ENCODE results near the gene CTSD. TPM values are rescaled to one million over a fixed set of nuclear protein-coding genes. Genes with fewer than 3 reads are reported as not detected.

CTSD gene
- total RNA-seq, 5 donors from 2014 or later (not counting 1 experiment from before 2014, with no cell fraction given): 91.9 to 187 (median 163) TPM

DNA sequence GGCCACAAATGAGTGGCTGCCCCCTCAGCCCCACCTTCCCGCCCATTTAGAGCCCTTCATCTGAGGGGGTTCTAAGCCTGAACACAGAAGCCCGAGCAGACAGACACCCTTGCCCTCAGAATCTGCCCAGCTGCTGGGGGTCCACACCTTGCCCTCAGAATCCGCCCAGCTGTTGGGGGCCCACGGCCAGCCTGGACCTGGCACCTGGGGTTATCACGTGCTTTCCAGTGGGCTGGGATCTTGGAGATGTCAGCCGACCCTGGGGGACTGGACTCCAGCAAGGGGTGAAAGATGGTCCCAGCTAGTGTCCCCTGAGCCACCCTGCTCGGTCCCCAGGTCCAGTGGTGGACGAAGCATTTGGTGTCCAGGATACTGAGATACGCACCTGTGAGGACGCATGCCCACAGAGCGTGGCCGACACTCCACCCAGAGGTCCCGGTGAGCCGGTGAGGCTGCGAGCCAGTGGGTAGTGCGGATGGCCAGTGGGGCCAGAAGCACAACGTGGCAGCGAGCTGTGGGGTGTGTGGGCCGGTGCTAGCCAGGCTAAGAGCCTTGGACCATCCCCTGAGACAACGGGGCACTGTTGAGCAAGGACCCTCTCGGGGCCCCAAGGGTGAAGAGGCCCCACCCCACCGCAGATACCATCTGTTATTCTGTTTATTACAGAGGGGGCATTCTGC, 3.1 kb upstream of the CTSD start:
- no peak overlapping the region for H3K4me3 ChIP-seq (ENCODE audit: control insufficient read depth in 1 of 2, extremely low read depth in 1 of 2, low read length in 1 of 2)
- H3K9me3 Mint-ChIP-seq: no peaks in the 10 kb centered on the region
- H3K27me3 Mint-ChIP-seq: no peaks in the 10 kb centered on the region
- POLR2A ChIA-PET: no interaction called here
- H3K36me3 Mint-ChIP-seq: no peaks in the 10 kb centered on the region
- no peak for ATAC-seq (replicated peaks in 1 of 4)
- peaks cover 14 to 24% (median 15%) of the 10 kb centered on the region in 3 donors for H3K4me1 Mint-ChIP-seq
- H3K9me3 ChIP-seq: no peaks in the 10 kb centered on the region
- H3K4me1 ChIP-seq (ENCODE audit: control insufficient read depth in 1 of 2, extremely low read depth in 1 of 2, insufficient read depth in 2 of 2, low read length in 2 of 2): peaks cover 4 to 25% of the 10 kb centered on the region in 2 experiments
- H3K36me3 ChIP-seq (ENCODE audit: control insufficient read depth in 2 of 2, extremely low read depth in 1 of 2, insufficient read depth in 1 of 2, low read length in 1 of 2): peaks cover 0 to 3% of the 10 kb centered on the region in 2 donors
- no peak overlapping the region for H3K27ac Mint-ChIP-seq
- peaks cover 0 to 4% of the 10 kb centered on the region in 2 experiments for H3K27me3 ChIP-seq (replicated peaks in 1 of 2; ENCODE audit: control insufficient read depth in 2 of 2, extremely low read depth in 1 of 2, insufficient read depth in 2 of 2, low read length in 1 of 2)
- H3K4me3 Mint-ChIP-seq: no peak overlapping the region
- no peak overlapping the region for H3K27ac ChIP-seq (ENCODE audit: low read length)
- no peak for DNase-seq
- WGBS (ENCODE audit: insufficient coverage): 92% methylated on average over 18 of the region's 22 CpGs
- CTCF ChIA-PET: no interaction called here

DNA sequence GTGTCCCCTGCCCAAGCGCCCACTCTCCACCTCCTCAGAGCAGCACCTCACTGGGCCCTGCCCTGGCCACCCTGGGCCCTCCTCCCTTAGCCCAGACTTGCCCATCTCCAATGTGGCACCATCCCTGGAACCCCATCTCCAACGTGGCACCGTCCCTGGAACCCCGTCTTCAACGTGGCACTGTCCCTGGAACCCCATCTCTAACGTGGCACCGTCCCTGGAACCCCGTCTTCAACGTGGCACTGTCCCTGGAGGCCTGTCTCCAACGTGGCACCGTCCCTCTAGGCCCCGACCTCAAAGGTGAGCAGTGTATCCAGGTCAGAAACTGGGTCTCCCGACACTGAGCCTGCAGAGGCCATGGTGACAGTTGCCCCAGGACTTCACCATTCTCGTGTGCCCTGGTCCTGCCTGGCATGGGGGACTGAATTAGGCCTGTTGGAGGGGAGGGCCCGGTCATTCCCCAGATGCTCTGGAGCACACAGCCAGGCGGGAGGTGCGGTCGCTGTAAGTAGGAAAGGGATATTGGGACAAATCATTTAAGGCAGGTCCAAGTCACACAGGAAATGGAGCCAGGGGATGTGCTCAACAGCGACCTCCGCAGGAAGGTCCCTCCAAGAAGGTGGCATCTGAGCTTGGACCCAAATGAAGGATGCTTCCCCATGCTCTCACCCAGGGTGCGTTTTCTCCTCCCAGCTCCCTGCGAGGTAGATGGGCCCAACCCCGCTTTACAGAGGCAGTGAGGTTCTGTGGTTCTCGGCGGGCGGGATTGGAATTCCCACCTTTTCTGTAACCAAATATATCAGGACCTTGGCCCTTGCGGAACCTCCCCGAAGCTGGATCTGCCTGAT, 2.4 kb upstream of the CTSD start:
- H3K27me3 ChIP-seq (replicated peaks in 1 of 2; ENCODE audit: control insufficient read depth in 2 of 2, extremely low read depth in 1 of 2, insufficient read depth in 2 of 2, low read length in 1 of 2): peaks cover 0 to 4% of the 10 kb centered on the region in 2 experiments
- DNase-seq (no peak), ATAC-seq (replicated peaks in 1 of 4) (no peak)
- Mint-ChIP-seq H3K4me3 (no peak overlapping the region), H3K27me3 (no peaks in the 10 kb centered on the region), H3K36me3 (no peaks in the 10 kb centered on the region), H3K4me1 (peaks cover 14 to 29% (median 21%) of the 10 kb centered on the region in 3 donors), H3K9me3 (no peaks in the 10 kb centered on the region), H3K27ac (no peak overlapping the region)
- CTCF ChIA-PET: no interaction called here
- peaks cover 2 to 6% of the 10 kb centered on the region in 2 donors for H3K36me3 ChIP-seq (ENCODE audit: control insufficient read depth in 2 of 2, extremely low read depth in 1 of 2, insufficient read depth in 1 of 2, low read length in 1 of 2)
- POLR2A ChIA-PET: no interaction called here
- no peak overlapping the region for H3K27ac ChIP-seq (ENCODE audit: low read length)
- peaks cover 4 to 31% of the 10 kb centered on the region in 2 experiments for H3K4me1 ChIP-seq (ENCODE audit: control insufficient read depth in 1 of 2, extremely low read depth in 1 of 2, insufficient read depth in 2 of 2, low read length in 2 of 2)
- no peaks in the 10 kb centered on the region for H3K9me3 ChIP-seq
- 94% methylated on average over 27 of the region's 28 CpGs for WGBS (ENCODE audit: insufficient coverage)
- H3K4me3 ChIP-seq (ENCODE audit: control insufficient read depth in 1 of 2, extremely low read depth in 1 of 2, low read length in 1 of 2): no peak overlapping the region

DNA sequence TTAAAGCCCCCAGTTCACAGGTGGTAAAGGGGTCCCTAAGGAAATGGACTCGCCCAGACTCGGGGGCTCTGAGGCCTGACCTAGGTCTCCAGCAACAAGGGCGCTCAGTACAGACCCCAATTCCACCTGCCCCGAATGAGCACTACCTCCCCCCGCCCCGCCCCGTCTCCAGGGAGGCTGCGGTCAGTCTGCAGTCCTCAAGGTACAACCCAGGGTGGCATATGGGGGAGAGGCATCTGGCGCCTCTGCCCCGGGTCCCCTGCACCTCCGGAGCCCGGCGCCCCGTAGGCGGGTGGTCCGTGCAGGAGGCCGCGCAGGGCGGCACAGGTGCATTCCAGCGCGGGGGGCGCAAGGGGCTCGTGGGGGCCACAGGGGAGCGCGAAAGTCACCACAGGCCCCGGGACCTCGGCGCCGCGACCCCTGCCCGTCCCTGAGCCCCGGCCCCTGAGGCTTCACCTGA, 361 bp downstream of the CTSD start:
- H3K9me3 Mint-ChIP-seq: no peaks in the 10 kb centered on the region
- under 1% methylated on average over 24 of the region's 32 CpGs for WGBS (ENCODE audit: insufficient coverage)
- ATAC-seq (replicated peaks in 1 of 4) (peak; percentile 33 to 45 (median 40)), DNase-seq (peak in 1 of 35 experiments; percentile 21)
- no peaks in the 10 kb centered on the region for H3K36me3 Mint-ChIP-seq
- H3K4me3 ChIP-seq (ENCODE audit: control insufficient read depth in 1 of 2, extremely low read depth in 1 of 2, low read length in 1 of 2): peak overlapping the region; percentile 66 to 74
- peaks cover 16 to 58% of the 10 kb centered on the region in 2 experiments for H3K4me1 ChIP-seq (ENCODE audit: control insufficient read depth in 1 of 2, extremely low read depth in 1 of 2, insufficient read depth in 2 of 2, low read length in 2 of 2)
- H3K27ac Mint-ChIP-seq: no peak overlapping the region
- peak overlapping the region; percentile 73 to 92 (median 80) for H3K4me3 Mint-ChIP-seq
- H3K4me1 Mint-ChIP-seq: peaks cover 31 to 50% (median 46%) of the 10 kb centered on the region in 3 donors
- peaks cover 0 to 4% of the 10 kb centered on the region in 2 experiments for H3K27me3 ChIP-seq (replicated peaks in 1 of 2; ENCODE audit: control insufficient read depth in 2 of 2, extremely low read depth in 1 of 2, insufficient read depth in 2 of 2, low read length in 1 of 2)
- H3K27ac ChIP-seq (ENCODE audit: low read length): peak overlapping the region; percentile 54
- ChIA-PET POLR2A (no interaction called here), CTCF (no interaction called here)
- no peaks in the 10 kb centered on the region for H3K9me3 ChIP-seq
- H3K36me3 ChIP-seq (ENCODE audit: control insufficient read depth in 2 of 2, extremely low read depth in 1 of 2, insufficient read depth in 1 of 2, low read length in 1 of 2): peaks cover 4 to 26% of the 10 kb centered on the region in 2 donors
- H3K27me3 Mint-ChIP-seq: no peaks in the 10 kb centered on the region

DNA sequence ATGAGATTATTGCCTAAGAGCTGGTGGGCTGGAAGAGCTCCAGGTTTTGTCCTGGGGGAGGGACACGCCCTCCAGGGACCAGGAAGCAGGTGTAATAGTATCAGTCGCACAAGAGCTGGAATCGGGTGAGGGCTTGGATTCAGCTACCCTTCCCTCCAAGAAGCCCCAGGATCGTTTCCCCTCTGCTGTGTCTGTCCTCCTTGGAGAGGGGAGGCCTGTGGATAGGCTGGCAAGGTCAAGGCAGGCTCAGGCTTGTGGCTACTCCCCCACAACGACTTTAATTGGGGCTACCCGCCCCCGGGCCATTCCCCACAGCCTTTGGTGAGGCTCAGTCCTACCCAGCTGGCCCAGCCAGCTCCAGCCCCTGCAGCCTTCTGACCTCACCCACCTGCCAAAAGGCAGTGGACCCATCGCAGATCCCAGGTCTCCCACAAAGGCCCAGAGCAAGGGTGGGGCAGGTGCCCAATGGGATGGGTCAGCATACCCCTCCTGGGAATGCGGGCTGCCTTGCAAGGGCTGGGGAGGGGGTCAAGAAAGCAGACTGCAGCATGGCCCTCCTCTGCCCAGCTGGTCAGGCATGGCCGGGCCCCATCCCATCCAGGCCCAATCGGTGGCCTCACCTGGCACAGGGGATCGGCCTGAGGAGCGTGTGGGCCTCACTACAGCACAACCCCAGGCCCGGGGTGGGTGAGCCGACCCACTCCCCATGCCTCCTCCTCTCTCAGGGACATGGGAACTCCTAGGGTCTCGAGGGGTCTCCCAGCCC, 1.0 kb downstream of the CTSD start:
- WGBS (ENCODE audit: insufficient coverage): 35% methylated on average over 8 of the region's 16 CpGs
- Histone ChIP-seq H3K27ac (ENCODE audit: low read length) (peak overlapping the region; percentile 54), H3K36me3 (ENCODE audit: control insufficient read depth in 2 of 2, extremely low read depth in 1 of 2, insufficient read depth in 1 of 2, low read length in 1 of 2) (peaks cover 4 to 26% of the 10 kb centered on the region in 2 donors), H3K27me3 (replicated peaks in 1 of 2; ENCODE audit: control insufficient read depth in 2 of 2, extremely low read depth in 1 of 2, insufficient read depth in 2 of 2, low read length in 1 of 2) (peaks cover 0 to 4% of the 10 kb centered on the region in 2 experiments), H3K4me3 (ENCODE audit: control insufficient read depth in 1 of 2, extremely low read depth in 1 of 2, low read length in 1 of 2) (peak overlapping the region; percentile 66 to 74), H3K4me1 (ENCODE audit: control insufficient read depth in 1 of 2, extremely low read depth in 1 of 2, insufficient read depth in 2 of 2, low read length in 2 of 2) (peaks cover 22 to 64% of the 10 kb centered on the region in 2 experiments), H3K9me3 (no peaks in the 10 kb centered on the region)
- POLR2A ChIA-PET: interaction anchor here in 1 of 2 donors (0.6 kb wide), 1 partner anchor 191 kb away, joined by 5 read pairs; the partner anchor contains the start of gene DUSP8
- Mint-ChIP-seq H3K27me3 (no peaks in the 10 kb centered on the region), H3K4me1 (peaks cover 35 to 57% (median 50%) of the 10 kb centered on the region in 3 donors), H3K36me3 (no peaks in the 10 kb centered on the region), H3K27ac (peak overlapping the region; percentile 82 to 87), H3K4me3 (peak overlapping the region; percentile 73 to 92 (median 80)), H3K9me3 (no peaks in the 10 kb centered on the region)
- CTCF ChIA-PET: interaction anchor here in 1 of 2 donors (0.8 kb wide), 1 partner anchor 11 kb away, joined by 3 read pairs; no protein-coding TSS in a partner anchor
- DNase-seq (no peak), ATAC-seq (replicated peaks in 1 of 4) (no peak)

DNA sequence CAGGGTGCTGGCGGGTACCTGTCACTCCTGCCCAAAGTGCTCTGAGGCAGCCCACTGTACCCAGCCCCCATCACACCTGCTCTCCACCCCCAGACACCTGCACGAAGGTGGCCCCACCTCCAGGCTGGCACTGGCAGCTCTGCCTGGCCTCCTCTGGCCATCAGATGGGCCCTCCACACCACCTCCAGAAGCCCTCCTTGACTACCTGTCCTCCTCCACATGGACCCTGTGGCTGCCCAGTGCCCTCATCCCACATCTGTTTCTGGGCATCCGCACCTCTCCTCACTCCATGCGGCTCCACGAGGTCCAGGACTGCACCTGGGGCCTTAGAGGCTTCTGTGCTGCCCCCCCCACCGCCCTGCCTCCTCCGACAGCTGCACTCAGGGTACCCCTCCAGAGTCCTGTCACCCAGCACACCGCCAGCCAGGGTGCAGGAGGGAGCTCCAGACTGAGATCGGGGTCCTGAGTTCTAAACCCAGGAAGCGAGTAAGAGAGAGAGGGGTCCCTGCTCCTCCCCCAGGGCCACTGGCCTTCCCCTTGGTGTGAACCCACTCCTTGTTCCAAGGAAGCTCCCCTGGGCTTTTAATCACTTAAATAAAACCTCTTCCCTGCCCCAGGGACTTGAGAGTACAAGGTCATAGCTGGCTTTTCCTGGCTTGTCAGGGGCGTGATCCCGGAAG, 1.7 kb downstream of the CTSD start:
- ATAC-seq (replicated peaks in 1 of 4): no peak
- POLR2A ChIA-PET: interaction anchor here in 1 of 2 donors (0.6 kb wide), 1 partner anchor 190 kb away, joined by 5 read pairs; the partner anchor contains the start of gene DUSP8
- H3K36me3 Mint-ChIP-seq: no peaks in the 10 kb centered on the region
- Histone ChIP-seq H3K27ac (ENCODE audit: low read length) (peak overlapping the region; percentile 54), H3K27me3 (replicated peaks in 1 of 2; ENCODE audit: control insufficient read depth in 2 of 2, extremely low read depth in 1 of 2, insufficient read depth in 2 of 2, low read length in 1 of 2) (peaks cover 0 to 4% of the 10 kb centered on the region in 2 experiments), H3K36me3 (ENCODE audit: control insufficient read depth in 2 of 2, extremely low read depth in 1 of 2, insufficient read depth in 1 of 2, low read length in 1 of 2) (peaks cover 4 to 26% of the 10 kb centered on the region in 2 donors), H3K4me1 (ENCODE audit: control insufficient read depth in 1 of 2, extremely low read depth in 1 of 2, insufficient read depth in 2 of 2, low read length in 2 of 2) (peaks cover 29 to 72% of the 10 kb centered on the region in 2 experiments), H3K9me3 (no peaks in the 10 kb centered on the region), H3K4me3 (ENCODE audit: control insufficient read depth in 1 of 2, extremely low read depth in 1 of 2, low read length in 1 of 2) (peak overlapping the region; percentile 66 to 74)
- peaks cover 43 to 64% (median 57%) of the 10 kb centered on the region in 3 donors for H3K4me1 Mint-ChIP-seq
- peak overlapping the region; percentile 73 to 92 (median 80) for H3K4me3 Mint-ChIP-seq
- no peak for DNase-seq
- CTCF ChIA-PET: interaction anchor here in 1 of 2 donors (0.8 kb wide), 1 partner anchor 12 kb away, joined by 3 read pairs; no protein-coding TSS in a partner anchor
- peak overlapping the region; percentile 82 to 87 for H3K27ac Mint-ChIP-seq
- H3K9me3 Mint-ChIP-seq: no peaks in the 10 kb centered on the region
- no peaks in the 10 kb centered on the region for H3K27me3 Mint-ChIP-seq
- 75% methylated on average over 9 of the region's 12 CpGs for WGBS (ENCODE audit: insufficient coverage)
